ENCODE data around the gene G0S2. TPM values are rescaled to one million over a fixed set of nuclear protein-coding genes. Genes with fewer than 3 reads are reported as not detected.

Gene G0S2
- total and polyA plus RNA-seq, 2 of the 4 experiments (the other 2 are of a cell fraction): 0.36 to 0.53 TPM

DNA sequence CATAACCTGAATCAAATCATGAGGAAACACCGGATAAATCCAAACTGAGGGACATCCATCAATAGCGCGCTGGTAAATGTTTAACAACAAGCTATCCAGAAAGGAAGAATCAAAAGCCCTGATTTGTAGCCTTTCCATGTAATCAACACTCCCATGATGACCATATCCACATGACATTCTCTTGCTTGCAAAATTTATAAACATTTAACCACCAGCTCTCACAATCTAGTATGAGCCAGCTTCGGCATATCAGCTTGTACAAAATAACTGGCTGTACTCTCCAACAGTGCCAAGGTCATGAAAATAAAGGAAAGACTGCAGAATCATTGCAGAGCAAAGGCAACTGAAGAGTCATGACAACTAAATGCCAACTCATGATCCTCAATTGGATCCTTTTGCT, 45.1 kb downstream of the G0S2 start:
- ChIA-PET CTCF (no interaction called here), POLR2A (ENCODE audit: unreplicated experiment) (no interaction called here)
- no peak overlapping the region for H3K4ac ChIP-seq (ENCODE audit: low read depth, low read length)
- no peaks in the 10 kb centered on the region for H3K79me1 ChIP-seq (ENCODE audit: low read depth in 1 of 2, low read length in 2 of 2)
- H3K18ac ChIP-seq (ENCODE audit: low read depth, low read length): no peak overlapping the region
- H3K4me3 ChIP-seq (ENCODE audit: insufficient read depth, low read depth, low read length): no peak overlapping the region
- WGBS, 2 experiments (ENCODE audit: extremely low coverage in 2 of 2, insufficient read length in 1 of 2): 71% methylated on average over 3 of the region's 4 CpGs; no CpG with 5 or more reads in 1 of the 2 experiments
- peaks cover 1% of the 10 kb centered on the region; the same call in 1 of the 2 replicates for H3K4me1 ChIP-seq (ENCODE audit: control insufficient read depth, insufficient read depth, low read length)
- no peak overlapping the region for H3K4me2 ChIP-seq (ENCODE audit: low read depth, low read length)
- H3K9me1 ChIP-seq (ENCODE audit: insufficient read depth, low read length): no peaks in the 10 kb centered on the region
- H2AK5ac ChIP-seq (ENCODE audit: low read depth, low read length): no peak overlapping the region
- intact Hi-C loops (cut with micrococcal nuclease) (no loop called here), dilution Hi-C loops (cut with HindIII; ENCODE audit: low sequenced_read_pairs, unreplicated experiment) (no loop called here), in situ Hi-C loops (cut with MboI; ENCODE audit: low sequenced_read_pairs) (no loop called here)
- H4K5ac ChIP-seq (ENCODE audit: low read depth, low read length): no peak overlapping the region
- H3K36me3 ChIP-seq (ENCODE audit: control insufficient read depth, insufficient read depth, low read length): no peaks in the 10 kb centered on the region
- no peak overlapping the region for H3K56ac ChIP-seq (ENCODE audit: extremely low read depth, insufficient read depth, low read length)
- H2BK20ac ChIP-seq (ENCODE audit: low read depth, low read length): no peak overlapping the region
- H2BK5ac ChIP-seq (ENCODE audit: low read depth, low read length, poor library complexity, severe bottlenecking): no peak overlapping the region
- H3K23ac ChIP-seq (ENCODE audit: low read depth, low read length): no peak overlapping the region
- ATAC-seq (ENCODE audit: low read depth) (peak; percentile 82), DNase-seq (peak; percentile 42)
- TF ChIP-seq CEBPB (IDR thresholded peaks at IDR 0.05; ENCODE audit: low read depth, low read length) (no peak), MXI1 (IDR thresholded peaks at IDR 0.05; ENCODE audit: borderline replicate concordance, low read depth, low read length) (no peak), RFX5 (IDR thresholded peaks at IDR 0.05; ENCODE audit: low read depth, low read length) (no peak), NFE2L2 (IDR thresholded peaks at IDR 0.05; ENCODE audit: low read depth, low read length) (no peak), RCOR1 (IDR thresholded peaks at IDR 0.05; ENCODE audit: insufficient replicate concordance, low read length) (no peak), CHD1 (IDR thresholded peaks at IDR 0.05; ENCODE audit: low read depth, low read length) (no peak), SMC3 (IDR thresholded peaks at IDR 0.05; ENCODE audit: low read depth, low read length) (no peak), RAD21 (IDR thresholded peaks at IDR 0.05; ENCODE audit: low read length) (no peak), BHLHE40 (IDR thresholded peaks at IDR 0.05; ENCODE audit: low read depth, low read length) (no peak), FOS (IDR thresholded peaks at IDR 0.05; ENCODE audit: low read depth, low read length) (no peak), MAZ (IDR thresholded peaks at IDR 0.05; ENCODE audit: borderline replicate concordance, low read depth, low read length) (no peak), MAFK (IDR thresholded peaks at IDR 0.05; ENCODE audit: low read depth, low read length) (no peak), POLR2A (IDR thresholded peaks at IDR 0.05; ENCODE audit: low read depth, low read length) (no peak)
- TF ChIP-seq, protein P1, sequence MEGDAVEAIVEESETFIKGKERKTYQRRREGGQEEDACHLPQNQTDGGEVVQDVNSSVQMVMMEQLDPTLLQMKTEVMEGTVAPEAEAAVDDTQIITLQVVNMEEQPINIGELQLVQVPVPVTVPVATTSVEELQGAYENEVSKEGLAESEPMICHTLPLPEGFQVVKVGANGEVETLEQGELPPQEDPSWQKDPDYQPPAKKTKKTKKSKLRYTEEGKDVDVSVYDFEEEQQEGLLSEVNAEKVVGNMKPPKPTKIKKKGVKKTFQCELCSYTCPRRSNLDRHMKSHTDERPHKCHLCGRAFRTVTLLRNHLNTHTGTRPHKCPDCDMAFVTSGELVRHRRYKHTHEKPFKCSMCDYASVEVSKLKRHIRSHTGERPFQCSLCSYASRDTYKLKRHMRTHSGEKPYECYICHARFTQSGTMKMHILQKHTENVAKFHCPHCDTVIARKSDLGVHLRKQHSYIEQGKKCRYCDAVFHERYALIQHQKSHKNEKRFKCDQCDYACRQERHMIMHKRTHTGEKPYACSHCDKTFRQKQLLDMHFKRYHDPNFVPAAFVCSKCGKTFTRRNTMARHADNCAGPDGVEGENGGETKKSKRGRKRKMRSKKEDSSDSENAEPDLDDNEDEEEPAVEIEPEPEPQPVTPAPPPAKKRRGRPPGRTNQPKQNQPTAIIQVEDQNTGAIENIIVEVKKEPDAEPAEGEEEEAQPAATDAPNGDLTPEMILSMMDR (conservative IDR thresholded peaks at IDR 0.05; ENCODE audit: low read depth, low read length): no peak
- TF ChIP-seq, protein P2, sequence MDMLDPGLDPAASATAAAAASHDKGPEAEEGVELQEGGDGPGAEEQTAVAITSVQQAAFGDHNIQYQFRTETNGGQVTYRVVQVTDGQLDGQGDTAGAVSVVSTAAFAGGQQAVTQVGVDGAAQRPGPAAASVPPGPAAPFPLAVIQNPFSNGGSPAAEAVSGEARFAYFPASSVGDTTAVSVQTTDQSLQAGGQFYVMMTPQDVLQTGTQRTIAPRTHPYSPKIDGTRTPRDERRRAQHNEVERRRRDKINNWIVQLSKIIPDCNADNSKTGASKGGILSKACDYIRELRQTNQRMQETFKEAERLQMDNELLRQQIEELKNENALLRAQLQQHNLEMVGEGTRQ (IDR thresholded peaks at IDR 0.05; ENCODE audit: low read depth, low read length): no peak
- TF ChIP-seq, protein P3, sequence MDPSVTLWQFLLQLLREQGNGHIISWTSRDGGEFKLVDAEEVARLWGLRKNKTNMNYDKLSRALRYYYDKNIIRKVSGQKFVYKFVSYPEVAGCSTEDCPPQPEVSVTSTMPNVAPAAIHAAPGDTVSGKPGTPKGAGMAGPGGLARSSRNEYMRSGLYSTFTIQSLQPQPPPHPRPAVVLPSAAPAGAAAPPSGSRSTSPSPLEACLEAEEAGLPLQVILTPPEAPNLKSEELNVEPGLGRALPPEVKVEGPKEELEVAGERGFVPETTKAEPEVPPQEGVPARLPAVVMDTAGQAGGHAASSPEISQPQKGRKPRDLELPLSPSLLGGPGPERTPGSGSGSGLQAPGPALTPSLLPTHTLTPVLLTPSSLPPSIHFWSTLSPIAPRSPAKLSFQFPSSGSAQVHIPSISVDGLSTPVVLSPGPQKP (IDR thresholded peaks at IDR 0.05; ENCODE audit: borderline replicate concordance, low read depth, low read length): no peak
- no peaks in the 10 kb centered on the region for H3K9me3 ChIP-seq (ENCODE audit: control insufficient read depth, insufficient read depth, low read length)
- no peak overlapping the region for H2AFZ ChIP-seq (replicated peaks; ENCODE audit: low read length, poor library complexity)
- no peak overlapping the region for H3K9ac ChIP-seq (ENCODE audit: low read depth, low read length)
- no peak overlapping the region for H2BK15ac ChIP-seq (ENCODE audit: low read depth, low read length)
- no TSS peak for BruUV-seq (replicated peaks)
- no peak overlapping the region for H4K91ac ChIP-seq (ENCODE audit: insufficient read depth, low read depth, low read length)
- H4K20me1 ChIP-seq (ENCODE audit: insufficient read depth, low read length): no peaks in the 10 kb centered on the region
- H4K8ac ChIP-seq (ENCODE audit: low read depth in 2 of 2, low read length in 2 of 2): no peak overlapping the region
- no peak overlapping the region for H3K27ac ChIP-seq (ENCODE audit: insufficient read depth, low read length)
- no peak overlapping the region for H3K14ac ChIP-seq (replicated peaks; ENCODE audit: low read depth, low read length)
- H3K27me3 ChIP-seq (ENCODE audit: control insufficient read depth, insufficient read depth, low read length): no peaks in the 10 kb centered on the region
- H2BK120ac ChIP-seq (ENCODE audit: low read depth, low read length): no peak overlapping the region
- no peak overlapping the region for H2AK9ac ChIP-seq (replicated peaks; ENCODE audit: low read depth, low read length, poor library complexity)
